Upper lobe of left lung (tissue), 6 donors: ENCODE data around the gene GPR68. TPM values are rescaled to one million over a fixed set of nuclear protein-coding genes. Genes with fewer than 3 reads are reported as not detected.
A peak's percentile ranks its signal among the peaks of the same experiment; 100 is the strongest.

ENCODE experiments used
- ATAC-seq, 2 donors: fragments of 200-7000 bp; cut with Tn5 transposase; one replicate each; pipeline ENCODE4 v1.9.1; 2022; ENCODE audit warnings: mild to moderate bottlenecking in 2 of 2, moderate library complexity in 2 of 2; ENCODE audit not compliant: low FRiP score in 2 of 2
- DNase-seq, 2 donors: peaks; one replicate each; pipeline ENCODE4 v3.0.0-alpha.2; 2019 to 2020
- H3K27ac ChIP-seq, 4 donors: fragments of 200-600 bp; sonication (generic); one replicate each; pipeline ENCODE4 v1.5.1; 2016 to 2019
- H3K27me3 ChIP-seq, 4 donors: fragments of 200-600 bp; sonication (generic); one replicate each; pipeline ENCODE4 v1.5.1; 2017 to 2019
- H3K36me3 ChIP-seq, 4 donors: fragments of 200-600 bp; sonication (generic); one replicate each; pipeline ENCODE4 v1.5.1; 2016 to 2019
- H3K4me1 ChIP-seq, 4 donors: fragments of 200-600 bp; sonication (generic); one replicate each; pipeline ENCODE4 v1.5.1; 2018 to 2019
- H3K4me3 ChIP-seq, 4 donors: fragments of 200-600 bp; sonication (generic); one replicate each; pipeline ENCODE4 v1.5.1; 2017 to 2019; ENCODE audit warnings: mild to moderate bottlenecking in 2 of 4, moderate library complexity in 1 of 4
- H3K9me3 ChIP-seq, 4 donors: fragments of 200-600 bp; sonication (generic); one replicate each; pipeline ENCODE4 v1.5.1; 2018 to 2019
- EP300 ChIP-seq, 4 donors: sonication (generic); formaldehyde crosslinking; IDR thresholded peaks; one replicate each; pipeline ENCODE4 v1.5.1; 2017; ENCODE audit warnings: antibody characterized with exemption in 4 of 4, control low read depth in 2 of 4
- POLR2A ChIP-seq, 4 donors: fragments of 450-650 bp; IDR thresholded peaks; one replicate each; pipeline ENCODE4 v1.5.1; 2016 to 2017; ENCODE audit warnings: antibody characterized with exemption in 4 of 4, mild to moderate bottlenecking in 2 of 4
- POLR2AphosphoS5 ChIP-seq, 2 donors: sonication (generic); formaldehyde crosslinking; IDR thresholded peaks; one replicate each; pipeline ENCODE4 v1.5.1; 2017; ENCODE audit warnings: antibody characterized with exemption in 2 of 2
- WGBS, 2 donors: methylation state at CpG; one replicate each; pipeline ENCODE4 v1.1.5; 2017 to 2018; 5-methylcytosine and 5-hydroxymethylcytosine counted together
- total RNA-seq, 6 donors: library from RNA; depleted of rRNA in 4 of 6; stranded (reverse); fragments of >200 nt in 4 of 6; gene quantifications; one replicate each; pipeline versions ENCODE4 v1.1.0 to v1.2.1, GENCODE V29; 2016 to 2021
- TF ChIP-seq, protein P1 (sequence below), 6 experiments: fragments of 450-650 bp in 4 of 6; fragments of 200-600 bp in 2 of 6; sonication (generic) in 2 of 6; IDR thresholded peaks; one replicate each; pipeline ENCODE4 v1.5.1; 2016 to 2019; ENCODE audit warnings: antibody characterized with exemption in 6 of 6
- donor health status: DM: no; HTN: no; CAD: no; lungs with moderate emphysema.
- donor health status: DM: no; HTN: yes; CAD: no; lungs with severe emphysema.

GPR68 gene
- total RNA-seq, 6 donors from 2014 or later: 1.2 to 8.4 (median 3.3) TPM

DNA sequence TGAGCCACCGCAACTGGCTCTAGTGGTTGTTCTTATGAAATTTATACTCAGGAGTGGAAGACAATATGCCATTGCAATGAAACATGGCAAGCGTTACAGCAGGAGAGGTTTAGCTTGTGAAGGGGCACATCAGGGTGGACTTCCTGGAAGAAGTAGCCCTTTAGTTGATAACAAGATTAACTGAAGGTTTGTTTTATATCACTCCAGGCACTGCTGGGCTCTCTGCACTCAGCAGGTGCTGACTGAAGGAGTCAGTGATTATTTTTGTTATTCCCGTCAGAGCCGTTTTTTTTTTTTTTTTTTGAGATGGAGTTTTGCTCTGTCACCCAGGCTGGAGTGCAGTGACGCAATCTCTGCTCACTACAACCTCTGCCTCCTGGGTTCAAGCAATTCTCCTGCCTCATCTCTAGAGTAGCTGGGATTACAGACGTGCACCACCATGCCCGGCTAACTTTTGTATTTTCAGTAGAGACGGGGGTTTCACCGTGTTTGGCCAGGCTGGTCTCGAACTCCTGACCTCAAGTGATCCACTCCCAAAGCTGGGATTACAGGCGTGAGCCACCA is 17.6 kb upstream of the GPR68 start:
- no peak for ATAC-seq
- 80 to 82% methylated on average over 11 of the region's 11 CpGs for WGBS, 2 donors
- no peaks in the 10 kb centered on the region for H3K27me3 ChIP-seq

GRCh38 chr14:91261115-91261514 is 16.6 kb upstream of the GPR68 start:
- no peaks in the 10 kb centered on the region for H3K27me3 ChIP-seq
- 94 to 98% methylated on average over 5 of the region's 5 CpGs for WGBS, 2 donors
- peaks cover 20 to 30% (median 21%) of the 10 kb centered on the region in 4 donors for H3K4me1 ChIP-seq
- H3K27ac ChIP-seq: no peak overlapping the region
- ATAC-seq (no peak), DNase-seq (no peak)
- no peak overlapping the region for H3K4me3 ChIP-seq
- no peaks in the 10 kb centered on the region for H3K9me3 ChIP-seq
- no peaks in the 10 kb centered on the region for H3K36me3 ChIP-seq
- TF ChIP-seq POLR2AphosphoS5 (IDR thresholded peaks at IDR 0.05) (peak in 1 of 2 donors; percentile 42), EP300 (IDR thresholded peaks at IDR 0.05) (no peak), POLR2A (IDR thresholded peaks at IDR 0.05) (no peak)
- TF ChIP-seq, protein P1, sequence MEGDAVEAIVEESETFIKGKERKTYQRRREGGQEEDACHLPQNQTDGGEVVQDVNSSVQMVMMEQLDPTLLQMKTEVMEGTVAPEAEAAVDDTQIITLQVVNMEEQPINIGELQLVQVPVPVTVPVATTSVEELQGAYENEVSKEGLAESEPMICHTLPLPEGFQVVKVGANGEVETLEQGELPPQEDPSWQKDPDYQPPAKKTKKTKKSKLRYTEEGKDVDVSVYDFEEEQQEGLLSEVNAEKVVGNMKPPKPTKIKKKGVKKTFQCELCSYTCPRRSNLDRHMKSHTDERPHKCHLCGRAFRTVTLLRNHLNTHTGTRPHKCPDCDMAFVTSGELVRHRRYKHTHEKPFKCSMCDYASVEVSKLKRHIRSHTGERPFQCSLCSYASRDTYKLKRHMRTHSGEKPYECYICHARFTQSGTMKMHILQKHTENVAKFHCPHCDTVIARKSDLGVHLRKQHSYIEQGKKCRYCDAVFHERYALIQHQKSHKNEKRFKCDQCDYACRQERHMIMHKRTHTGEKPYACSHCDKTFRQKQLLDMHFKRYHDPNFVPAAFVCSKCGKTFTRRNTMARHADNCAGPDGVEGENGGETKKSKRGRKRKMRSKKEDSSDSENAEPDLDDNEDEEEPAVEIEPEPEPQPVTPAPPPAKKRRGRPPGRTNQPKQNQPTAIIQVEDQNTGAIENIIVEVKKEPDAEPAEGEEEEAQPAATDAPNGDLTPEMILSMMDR (IDR thresholded peaks at IDR 0.05): no peak

More for the DNA sequence above, 17.6 kb upstream of the GPR68 start:
- DNase-seq: no peak
- Histone ChIP-seq H3K9me3 (no peaks in the 10 kb centered on the region), H3K36me3 (no peaks in the 10 kb centered on the region), H3K27ac (no peak overlapping the region), H3K4me3 (no peak overlapping the region), H3K4me1 (peaks cover 20 to 30% (median 21%) of the 10 kb centered on the region in 4 donors)
- TF ChIP-seq, protein P1 (IDR thresholded peaks at IDR 0.05): no peak
- TF ChIP-seq EP300 (IDR thresholded peaks at IDR 0.05): no peak
- TF ChIP-seq POLR2A (IDR thresholded peaks at IDR 0.05): no peak
- TF ChIP-seq POLR2AphosphoS5 (IDR thresholded peaks at IDR 0.05): no peak

- H3K27ac ChIP-seq: peak overlapping the region in 1 of 4 donors; percentile 53
- ATAC-seq: no peak
Measured at GRCh38 chr14:91258876-91259275, 14.4 kb upstream of the GPR68 start.

DNA sequence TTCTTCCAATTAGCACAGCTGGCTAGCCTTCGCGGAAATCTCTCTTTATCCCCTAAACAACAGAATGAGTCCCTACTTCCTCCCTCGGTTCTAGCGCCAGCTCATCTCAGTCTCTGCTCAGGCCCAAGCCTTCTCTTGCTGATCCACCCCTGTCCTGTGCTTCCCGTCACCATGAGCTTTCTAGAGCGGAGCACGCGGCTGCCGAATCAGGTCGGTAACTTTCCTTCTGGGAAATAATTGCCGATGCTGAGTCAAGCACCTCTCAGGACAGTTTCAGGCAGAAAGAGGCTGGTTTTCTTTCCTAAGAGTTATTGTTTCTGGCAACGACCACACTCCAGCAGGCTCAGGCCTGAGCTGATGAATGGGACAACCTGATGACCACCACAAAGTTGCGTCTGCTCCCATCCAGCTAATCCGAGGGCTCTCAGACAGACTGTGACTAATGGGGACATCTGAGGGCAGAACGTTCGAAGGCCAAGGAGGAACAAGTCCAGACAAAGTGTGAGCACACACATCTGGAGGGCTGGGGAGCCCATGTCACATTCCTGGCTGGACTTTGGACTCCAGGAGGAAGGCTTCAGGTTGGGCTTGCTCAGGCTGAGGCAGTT is 13.6 kb upstream of the GPR68 start:
- Histone ChIP-seq H3K27me3 (no peaks in the 10 kb centered on the region), H3K9me3 (no peaks in the 10 kb centered on the region), H3K4me1 (peaks cover 18 to 24% (median 22%) of the 10 kb centered on the region in 4 donors), H3K4me3 (no peak overlapping the region), H3K36me3 (no peaks in the 10 kb centered on the region), H3K27ac (peak overlapping the region in 3 of 4 donors; percentile 19 to 63 (median 53))
- ATAC-seq (peak; percentile 24 to 25), DNase-seq (peak in 1 of 2 donors; percentile 45)
- no peak for TF ChIP-seq POLR2A (IDR thresholded peaks at IDR 0.05)
- TF ChIP-seq EP300 (IDR thresholded peaks at IDR 0.05): peak in 1 of 4 donors; percentile 13
- TF ChIP-seq, protein P1 (IDR thresholded peaks at IDR 0.05): no peak
- TF ChIP-seq POLR2AphosphoS5 (IDR thresholded peaks at IDR 0.05): peak; percentile 6 to 44
- 33 to 49% methylated on average over 15 to 16 of the region's 16 CpGs for WGBS, 2 donors

More at GRCh38 chr14:91258876-91259275, 14.4 kb upstream of the GPR68 start:
- H3K9me3 ChIP-seq: no peaks in the 10 kb centered on the region
- TF ChIP-seq, protein P1 (IDR thresholded peaks at IDR 0.05): no peak
- TF ChIP-seq POLR2A (IDR thresholded peaks at IDR 0.05) (no peak), EP300 (IDR thresholded peaks at IDR 0.05) (no peak), POLR2AphosphoS5 (IDR thresholded peaks at IDR 0.05) (no peak)
- H3K36me3 ChIP-seq: no peaks in the 10 kb centered on the region
- H3K4me1 ChIP-seq: peaks cover 14 to 26% (median 21%) of the 10 kb centered on the region in 4 donors
- DNase-seq: no peak
- H3K4me3 ChIP-seq: no peak overlapping the region
- H3K27me3 ChIP-seq: no peaks in the 10 kb centered on the region
- WGBS, 2 donors: 93 to 95% methylated on average over 3 of the region's 3 CpGs
